ENCODE results near the gene POLA2.

GRCh38 chr11:65262381-65262680 is 569 bp downstream of the POLA2 start:
- no peak for TF ChIP-seq CTCF (IDR thresholded peaks at IDR 0.05)
- no peak for TF ChIP-seq POLR2A (IDR thresholded peaks at IDR 0.05)

Data from Peyer's patch (tissue), 4 donors.